ENCODE results near the gene UNC5C.

The UNC5C gene

DNA sequence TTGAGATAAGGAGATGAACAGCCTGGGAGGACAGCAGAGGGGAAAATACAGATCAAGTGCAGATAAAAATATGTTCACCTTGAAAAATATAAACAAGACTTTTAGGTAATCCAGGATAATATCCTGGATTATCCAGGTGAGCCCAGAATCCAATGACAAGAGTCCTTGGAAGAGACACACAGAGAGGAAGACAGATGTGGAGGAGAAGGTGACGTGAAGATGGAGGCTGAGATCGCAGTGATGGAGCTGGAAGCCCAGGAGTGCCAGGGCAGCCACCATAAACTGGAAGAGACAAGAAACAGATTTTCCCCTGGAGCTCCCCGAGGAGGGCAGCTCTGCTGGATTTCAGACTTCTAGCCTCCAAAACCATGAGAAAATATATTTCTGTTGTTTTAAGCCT is 230.7 kb downstream of the UNC5C start:
- no peak for DNase-seq

DNA sequence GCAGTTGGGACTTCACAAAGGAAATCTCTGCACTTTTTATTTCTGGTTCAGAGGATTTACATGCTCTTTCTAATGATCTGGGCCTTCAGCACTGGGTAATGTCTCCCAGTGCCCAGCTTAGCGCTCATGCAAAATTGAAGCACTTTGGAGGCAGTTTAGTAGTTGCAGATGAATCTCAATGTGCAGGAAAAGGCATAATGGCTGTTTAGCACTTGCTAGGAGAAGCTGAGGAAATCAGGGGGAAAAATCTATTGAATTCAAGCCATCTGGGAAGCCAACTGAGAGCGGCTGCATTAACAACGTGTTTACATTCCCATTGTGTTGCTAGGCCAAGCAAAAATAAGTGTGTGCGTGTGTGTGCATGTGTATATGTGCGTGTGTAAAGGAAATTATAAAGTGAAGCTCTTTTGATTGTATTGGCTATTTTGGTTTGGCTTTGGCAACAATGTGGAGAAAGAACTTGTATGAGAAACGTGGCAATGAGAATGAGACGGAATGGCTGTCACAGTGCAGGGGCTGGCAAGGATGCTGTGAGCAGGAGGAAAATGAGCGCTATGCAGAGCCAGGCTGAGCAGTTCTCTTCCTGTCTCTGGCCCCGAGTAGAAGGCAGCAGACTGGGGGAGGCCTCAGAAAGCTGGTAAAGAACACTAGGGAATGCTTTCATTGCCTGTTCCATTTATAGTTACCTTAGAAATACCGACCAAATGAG is 231.5 kb downstream of the UNC5C start:
- DNase-seq: no peak

DNA sequence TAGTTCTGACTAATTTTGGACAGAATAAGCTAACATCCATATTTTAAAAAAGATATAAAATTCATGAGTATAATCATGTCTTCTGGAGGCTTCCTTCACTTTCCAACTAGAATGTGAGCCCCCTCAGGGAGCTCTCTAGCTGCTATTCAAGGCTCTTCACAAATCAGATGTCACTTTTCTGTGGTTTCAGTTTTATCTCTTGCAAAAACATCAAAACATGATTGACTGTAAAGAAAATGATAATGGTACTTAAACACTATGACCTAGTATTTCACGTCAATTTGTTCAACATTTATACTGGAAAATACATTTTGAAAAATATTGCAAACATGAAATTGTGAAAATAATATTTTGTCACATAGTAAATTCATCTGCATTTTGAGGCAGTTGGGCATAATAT is 234.2 kb downstream of the UNC5C start:
- DNase-seq: no peak

DNA sequence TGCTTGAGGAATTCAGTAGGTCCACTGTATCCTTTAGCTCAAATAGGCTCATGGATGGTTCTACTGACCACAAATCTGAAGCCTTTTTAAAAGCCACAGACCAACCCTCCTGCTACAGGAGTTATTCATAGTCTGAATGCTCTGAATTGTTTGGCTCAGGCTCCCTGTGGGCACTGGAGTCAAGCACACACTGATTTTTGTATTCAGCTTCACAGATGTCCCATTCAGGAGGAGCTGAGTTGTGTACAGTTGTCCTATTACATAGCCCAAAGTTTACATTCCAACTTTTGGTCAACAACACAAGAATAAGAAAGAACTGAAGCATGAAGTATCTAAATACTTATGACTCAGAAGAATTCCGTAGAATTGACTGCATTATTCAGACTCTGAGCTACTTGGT is 243.9 kb downstream of the UNC5C start:
- DNase-seq: no peak

DNA sequence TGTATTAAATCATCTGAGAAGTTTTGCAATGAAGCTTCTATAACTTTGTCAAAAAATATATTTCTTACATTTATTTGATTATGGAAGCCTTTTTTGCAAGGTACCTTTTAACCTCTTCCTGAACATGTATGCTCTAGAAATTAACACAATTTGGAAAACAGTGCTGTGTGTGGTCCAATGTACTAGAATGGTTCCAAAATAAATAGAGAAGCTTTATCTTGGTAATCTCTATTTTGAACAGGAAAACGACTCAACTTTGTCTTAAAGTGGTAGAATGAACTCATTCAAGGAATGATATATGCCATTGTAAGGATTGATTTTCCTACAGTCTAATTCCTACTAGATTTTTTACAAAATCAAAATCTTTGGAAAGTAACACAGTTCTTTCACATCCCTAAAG is 248.5 kb downstream of the UNC5C start:
- no peak for DNase-seq

DNA sequence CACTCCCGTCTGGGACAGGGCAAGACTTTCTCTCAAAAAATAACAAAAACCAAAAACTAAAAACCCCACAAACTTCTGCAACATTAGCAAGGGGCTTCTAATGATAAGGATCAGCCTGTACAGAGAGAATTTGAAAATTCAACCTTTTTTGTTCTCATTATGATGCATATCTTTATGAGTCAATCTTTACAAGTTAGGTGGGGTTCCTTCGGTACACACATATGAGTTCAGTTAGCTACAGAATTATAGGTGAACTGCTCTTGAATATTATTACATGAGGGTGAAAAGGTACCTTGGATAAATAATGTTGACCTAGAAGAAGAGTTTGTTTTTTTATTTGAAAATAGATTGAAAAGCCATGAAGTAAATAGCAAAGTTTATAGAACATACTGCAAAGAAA is 252.7 kb downstream of the UNC5C start:
- DNase-seq: no peak

DNA sequence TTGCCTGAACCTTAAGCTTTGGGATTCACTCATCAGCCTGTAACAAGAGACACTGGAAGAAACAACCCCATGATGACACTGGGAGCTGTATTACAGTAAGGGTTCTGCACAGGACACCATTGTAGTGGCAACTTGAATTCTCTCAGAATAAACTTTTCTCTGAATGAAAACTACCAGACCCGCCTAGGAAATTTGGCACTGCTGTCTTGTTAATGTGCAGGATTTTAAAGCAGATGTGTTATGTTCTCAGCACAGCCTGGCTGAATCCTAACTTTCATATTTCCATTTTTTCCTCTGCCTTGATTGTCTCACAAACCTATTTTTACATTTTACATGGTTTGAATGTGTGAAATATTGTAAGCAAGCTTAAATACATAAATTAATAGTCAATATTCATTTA is 253.6 kb downstream of the UNC5C start:
- no peak for DNase-seq

DNA sequence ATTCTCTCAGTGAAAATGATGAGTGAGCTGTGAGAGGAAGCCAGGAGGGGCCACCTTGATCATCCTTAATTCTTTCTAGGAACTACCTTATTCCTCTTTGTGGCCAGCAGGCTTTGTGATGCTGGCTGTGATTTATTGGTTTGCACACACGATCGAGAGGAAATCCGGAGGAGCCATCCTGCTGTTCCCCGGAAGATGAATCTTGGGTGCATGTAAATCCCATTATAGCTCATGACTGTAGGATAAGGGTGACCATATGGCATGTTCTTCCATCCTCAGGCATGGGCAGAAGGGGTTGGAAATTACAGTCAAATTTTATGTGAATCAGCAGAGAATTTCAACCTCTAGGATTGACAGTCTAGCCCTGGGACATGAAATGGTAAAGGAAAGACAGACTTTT is 254.5 kb downstream of the UNC5C start:
- no peak for DNase-seq

DNA sequence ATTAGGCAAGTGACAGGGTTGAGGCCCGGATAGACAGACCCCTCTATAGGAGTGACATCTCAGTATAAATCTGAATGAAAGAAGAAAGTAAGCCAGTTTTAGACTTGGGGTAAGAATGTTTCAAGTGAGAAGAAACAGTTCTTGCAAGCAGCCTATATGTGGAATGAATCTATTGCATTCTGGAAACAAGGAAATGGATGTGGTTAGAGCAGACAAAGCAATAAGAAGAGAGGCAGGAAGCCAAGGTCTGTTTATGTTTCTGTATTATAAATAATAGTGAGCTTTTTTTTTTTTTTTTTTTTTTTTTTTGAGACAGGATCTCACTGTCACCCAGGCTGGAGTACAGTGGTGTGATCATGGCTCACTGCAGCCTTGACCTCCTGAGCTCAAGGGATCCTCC is 255.8 kb downstream of the UNC5C start:
- no peak for DNase-seq

DNA sequence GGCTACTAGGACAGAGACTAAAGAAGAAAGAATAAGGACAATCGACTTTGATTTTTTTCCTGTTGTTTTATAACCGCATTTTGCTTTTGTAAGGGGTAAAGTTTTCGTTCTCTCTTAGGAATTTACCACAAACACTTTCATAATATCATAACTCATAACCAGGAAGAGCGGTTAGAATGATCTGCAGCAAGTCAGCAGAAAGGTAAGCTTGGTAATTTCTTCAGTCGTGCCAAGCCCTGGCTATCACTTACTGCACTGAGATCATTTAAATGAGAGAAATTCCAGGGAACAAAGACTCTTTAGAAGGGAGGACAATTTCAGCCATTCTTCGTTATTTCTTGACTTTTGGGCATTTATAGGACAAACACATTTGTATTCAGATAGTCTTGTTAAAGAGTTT is 258.1 kb downstream of the UNC5C start:
- DNase-seq: no peak

DNA sequence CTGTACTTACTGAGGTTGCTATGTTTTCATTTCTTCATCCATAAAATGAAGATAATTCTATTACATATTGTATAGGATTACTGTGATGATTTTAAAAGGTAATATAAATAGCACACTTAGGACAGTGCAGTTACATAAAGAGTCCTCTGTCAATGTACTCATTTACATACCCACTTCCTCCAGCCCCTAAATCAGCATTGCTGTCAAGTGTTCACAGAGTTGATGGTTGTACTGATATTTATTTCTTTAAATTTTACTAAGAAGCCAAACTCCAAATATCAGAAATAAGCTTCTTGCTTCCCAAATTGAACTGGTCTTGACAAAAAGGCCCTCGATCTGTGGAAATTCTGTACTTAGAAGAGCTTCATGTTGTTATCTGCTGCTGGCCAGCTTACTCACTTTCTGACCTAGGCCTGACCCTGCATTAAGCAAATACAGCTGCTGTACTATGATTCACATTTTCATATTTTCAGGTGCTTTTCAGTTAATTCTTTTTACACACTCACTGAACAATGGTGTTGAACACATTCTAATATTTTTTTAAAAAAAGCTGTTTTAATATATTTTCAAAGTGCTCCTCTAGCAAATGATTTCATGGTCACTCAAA is 259.6 kb downstream of the UNC5C start:
- no peak for DNase-seq

DNA sequence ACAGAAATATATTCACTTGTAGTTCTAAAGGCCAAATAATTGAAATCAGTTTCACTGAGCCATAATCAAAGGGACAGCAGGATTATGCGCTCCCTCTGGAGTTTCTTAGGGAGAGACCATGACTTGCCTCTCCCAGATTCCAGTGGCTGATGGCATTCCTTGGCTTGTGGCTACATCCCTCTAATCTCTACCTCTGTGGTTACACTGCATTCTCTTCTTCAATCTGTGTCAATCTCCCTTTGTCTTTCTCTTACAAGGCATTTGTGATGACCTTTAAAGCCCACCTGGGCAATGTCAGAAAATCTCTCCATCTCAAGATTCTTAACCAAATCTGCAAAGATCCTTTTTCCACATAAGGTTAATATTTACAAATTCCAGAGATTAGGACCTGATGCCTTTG is 260.2 kb downstream of the UNC5C start:
- DNase-seq: no peak

DNA sequence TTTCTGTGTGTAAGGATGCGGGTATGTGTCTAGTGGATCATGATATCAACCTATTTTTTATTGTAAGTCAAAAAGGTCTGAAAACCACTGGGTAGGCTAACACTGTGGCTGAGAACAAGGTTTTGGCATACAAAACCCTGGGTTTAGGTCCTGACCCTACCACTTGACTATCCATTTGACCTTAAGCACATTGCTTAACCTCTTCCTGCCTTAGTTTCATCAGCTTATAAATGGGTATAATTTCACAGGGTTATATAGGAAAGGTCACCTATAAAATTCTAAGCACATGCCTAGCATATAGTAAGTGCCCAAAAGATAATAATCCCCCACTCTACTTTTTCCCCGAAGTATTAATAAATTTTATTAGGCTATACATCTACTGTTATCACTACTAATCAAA is 263.0 kb downstream of the UNC5C start:
- DNase-seq: no peak

DNA sequence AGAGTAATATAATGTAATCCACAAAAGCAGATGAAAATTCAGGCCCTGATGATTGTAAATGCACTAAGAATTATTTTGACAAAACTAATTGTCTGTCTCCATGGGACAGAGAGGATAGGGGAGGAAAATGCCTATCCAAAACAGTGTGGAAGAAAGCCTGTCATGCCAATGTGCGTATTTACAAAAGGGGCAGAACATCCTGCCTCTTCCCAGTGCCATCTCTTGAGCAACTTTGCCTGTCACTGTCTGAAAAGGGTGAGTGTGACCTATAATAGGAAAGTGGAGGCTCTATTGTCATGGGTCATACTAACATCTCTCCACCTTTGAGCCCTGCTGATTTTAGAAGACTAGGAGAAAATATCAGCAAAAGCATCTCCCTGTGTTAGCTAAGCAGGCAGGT is 264.1 kb downstream of the UNC5C start:
- DNase-seq: no peak

DNA sequence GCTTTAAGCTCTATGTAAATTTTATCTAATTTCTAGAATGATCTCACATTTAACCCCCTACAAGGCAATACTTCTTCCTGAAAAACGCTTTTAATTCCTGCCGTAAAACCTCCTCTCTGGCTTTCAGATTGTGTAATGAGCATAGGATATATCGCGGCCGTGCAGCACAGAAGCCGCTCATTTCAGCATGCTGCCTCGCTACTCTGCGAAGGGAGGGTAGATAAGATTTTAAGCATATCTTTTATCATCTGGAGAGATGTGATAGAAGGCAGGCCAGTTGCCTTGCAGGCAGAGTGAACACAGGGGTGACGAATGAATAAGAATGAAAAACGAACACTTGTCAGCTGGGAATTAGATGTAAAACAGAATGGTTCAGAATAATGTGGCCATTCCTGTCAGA is 265.5 kb downstream of the UNC5C start:
- DNase-seq: no peak

DNA sequence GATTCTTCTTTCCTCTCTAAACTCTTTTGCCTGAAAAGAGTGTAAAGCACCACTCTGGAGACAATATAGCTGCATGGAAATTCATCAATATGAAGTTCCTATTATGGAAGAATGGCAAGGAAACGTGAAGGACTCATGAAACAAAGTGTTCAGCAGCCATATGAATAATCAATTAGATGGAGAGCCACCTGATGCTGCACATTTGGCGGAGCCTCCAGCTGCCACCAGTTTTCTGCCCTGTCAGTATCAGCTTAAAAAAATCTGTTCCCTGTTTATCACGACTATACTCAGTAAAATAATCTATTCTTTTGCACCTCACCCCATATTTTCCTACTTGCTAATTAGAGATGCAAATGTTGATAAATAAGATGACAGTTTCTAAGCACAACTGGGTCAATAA is 276.0 kb downstream of the UNC5C start:
- DNase-seq: no peak

DNA sequence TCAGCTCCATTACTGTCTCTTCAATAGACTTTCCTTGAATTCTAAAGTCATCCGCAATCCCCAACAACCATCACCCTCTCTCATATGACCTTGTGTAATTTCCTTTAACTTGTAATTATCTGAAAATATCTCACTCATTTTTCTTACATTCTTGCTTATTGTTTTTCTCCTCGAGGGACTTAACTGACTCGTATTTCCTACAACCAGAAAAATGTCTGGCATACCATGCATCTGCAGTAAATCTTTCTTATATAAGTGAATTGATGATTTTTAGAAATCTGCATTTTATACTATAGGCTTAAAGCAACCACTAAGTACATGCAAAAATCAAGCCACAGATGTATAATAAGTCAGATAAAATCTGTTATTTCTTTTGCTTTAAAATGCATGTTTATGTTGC is 276.7 kb downstream of the UNC5C start:
- no peak for DNase-seq

DNA sequence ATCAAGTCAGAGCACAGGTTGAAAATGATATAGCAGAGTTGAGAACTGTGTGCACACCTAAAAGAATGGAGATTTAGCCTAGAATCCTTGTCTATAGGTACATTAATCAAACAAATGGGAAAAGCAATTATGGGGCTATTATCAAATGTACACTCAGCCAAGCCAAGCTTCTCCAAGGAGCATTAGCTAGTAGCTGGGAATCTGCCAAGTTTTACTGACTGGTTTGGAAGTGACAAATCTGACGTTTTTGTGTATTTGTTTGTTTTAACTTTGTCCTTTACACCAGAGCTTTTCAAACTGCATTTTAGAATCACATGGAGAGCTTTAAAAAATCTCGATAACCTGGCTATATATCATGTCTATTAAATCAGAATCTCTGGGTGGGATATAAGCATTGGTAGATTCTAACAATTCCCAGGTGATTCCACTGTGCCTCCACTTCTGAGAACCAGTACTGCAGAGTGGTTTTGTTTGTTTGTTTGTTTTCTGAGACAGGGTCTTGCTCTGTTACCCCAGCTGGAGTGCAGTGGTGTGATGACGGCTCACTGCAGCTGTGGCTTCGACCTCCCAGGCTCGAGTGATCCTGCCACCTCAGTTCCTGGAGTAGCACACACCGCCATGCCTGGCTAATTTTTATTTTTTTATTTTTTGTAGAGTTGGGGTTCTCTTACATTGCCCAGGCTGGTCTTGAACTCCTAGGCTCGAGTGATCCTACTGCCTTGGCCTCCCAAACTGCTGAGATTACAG is 279.8 kb downstream of the UNC5C start:
- no peak for DNase-seq

DNA sequence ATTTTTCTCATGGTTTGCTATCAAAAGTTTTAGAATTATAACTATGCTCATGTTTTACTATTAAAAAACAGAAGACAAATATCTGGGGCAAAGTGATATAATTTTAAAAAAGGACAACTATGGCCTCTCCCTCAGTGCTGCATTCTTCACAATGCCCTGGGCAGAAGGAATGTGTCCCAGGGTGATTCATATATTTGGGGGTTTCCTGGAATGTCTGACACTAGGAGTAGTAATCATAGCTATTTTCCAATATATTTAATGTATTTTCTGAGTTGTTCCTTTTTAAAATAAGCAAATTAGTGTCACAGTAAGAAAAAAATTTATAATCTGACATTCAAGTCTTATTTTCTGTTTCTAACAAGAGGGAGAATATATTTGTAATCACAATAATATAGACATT is 281.7 kb downstream of the UNC5C start:
- no peak for DNase-seq

DNA sequence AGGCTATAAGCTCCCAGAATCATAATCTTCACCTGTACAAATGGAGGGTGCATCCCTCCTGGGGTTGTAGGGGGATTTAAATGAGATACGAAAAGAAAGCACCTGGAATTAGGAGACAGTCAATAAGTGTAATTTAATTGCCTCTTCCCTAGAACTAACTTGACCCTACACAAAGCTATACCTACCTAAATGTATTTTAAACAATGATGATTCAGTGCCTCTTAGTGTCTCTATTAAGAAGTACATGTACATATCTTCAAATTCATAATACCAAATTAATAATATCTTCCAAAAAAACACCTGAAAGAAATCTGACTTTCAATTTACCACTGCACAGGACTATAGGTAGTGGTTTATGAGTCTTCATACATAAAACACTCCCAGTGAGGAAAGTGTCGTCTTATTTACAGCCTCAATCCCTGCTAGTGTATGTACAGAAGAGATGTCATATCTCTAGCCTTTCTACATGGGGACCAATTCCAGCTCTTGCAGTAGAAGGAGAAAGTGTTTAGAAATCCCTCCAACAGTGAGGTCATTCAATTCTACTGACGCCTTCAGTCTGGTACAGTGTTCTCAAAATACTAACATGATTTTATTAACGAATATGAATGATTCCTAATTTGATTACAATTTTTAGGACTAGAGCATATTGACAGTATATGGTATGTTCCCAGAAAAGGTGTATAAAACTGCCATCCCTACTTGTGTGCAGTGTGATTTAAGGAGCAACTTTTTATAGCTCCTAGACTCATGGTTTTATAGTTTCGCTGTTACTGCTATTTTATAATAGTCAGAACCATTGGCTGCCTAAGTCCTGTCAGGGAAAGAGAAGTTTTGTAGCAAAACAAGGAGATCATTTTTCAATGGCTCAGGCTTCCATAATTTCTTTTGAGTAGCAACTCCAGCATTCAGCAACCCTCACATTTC is 282.7 kb downstream of the UNC5C start:
- no peak for DNase-seq

DNA sequence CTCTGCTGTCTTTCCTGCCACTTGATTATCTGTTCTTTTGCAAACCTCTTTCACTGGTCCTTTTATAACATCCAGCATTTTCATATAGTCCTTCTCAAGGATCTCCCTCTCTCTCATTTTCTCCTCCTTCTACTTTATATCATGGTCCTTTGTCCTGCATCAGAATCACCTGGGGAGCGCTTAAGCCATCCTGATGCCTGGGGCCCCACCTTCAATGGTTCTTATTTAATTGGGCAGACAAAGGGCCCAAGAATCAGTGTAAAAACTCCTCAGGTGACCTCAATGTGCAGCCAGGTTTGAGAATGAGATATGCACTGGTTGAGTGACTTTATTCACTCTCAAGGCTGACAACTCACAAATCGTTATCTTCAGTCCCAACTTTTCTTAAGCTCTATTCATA is 283.9 kb downstream of the UNC5C start:
- no peak for DNase-seq

DNA sequence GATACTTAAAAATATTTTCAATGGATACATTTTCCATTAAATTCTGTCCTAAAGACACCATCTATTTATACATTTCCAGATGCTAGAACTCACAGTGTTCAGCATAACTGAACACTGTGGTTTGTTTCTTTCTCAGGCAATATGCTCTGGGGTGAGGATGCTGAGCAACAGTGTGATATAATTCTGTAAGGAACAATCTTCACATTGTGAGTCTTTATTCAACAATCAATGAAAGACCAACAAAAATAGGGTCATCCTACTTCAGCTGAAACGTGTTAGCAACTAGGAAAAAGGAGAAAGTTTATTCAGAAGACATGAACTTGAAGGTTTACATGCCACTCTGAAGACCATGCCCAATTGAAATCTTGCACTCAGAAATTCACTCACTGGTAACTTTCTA is 284.8 kb downstream of the UNC5C start:
- DNase-seq: no peak

DNA sequence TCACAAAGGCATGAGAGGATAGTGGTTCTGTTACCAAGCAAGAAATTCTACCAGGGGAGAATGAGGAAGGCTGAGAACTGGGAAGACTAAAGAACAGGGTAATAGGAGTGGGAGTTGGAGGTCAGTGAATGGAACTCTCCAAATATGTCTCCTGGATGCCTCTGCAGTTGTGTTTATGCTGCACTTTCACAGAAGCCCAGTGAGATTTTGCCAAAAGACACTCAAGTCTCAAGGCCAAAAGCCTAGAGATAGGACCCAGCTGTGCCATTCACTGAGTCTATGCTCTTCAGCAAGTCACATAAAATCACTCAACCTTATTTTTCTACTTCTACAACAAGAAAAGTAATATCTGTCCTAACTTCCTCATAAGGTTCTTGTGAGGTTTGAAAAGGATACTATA is 285.4 kb downstream of the UNC5C start:
- no peak for DNase-seq

All from right forelimb (tissue), 1 donor.